GM19043 (cell line): ENCODE data around the gene CES4A.
"Not testable (repeated sequence)": the region's sequence is repeated elsewhere in the genome, so short reads cannot be mapped to it uniquely, and the experiment has no call there.

Experiments used
- ATAC-seq: cut with Tn5 transposase; IDR thresholded peaks from one replicate; pipeline ENCODE4 v1.9.1; 2021; ENCODE audit warnings: low read depth; ENCODE audit not compliant: unreplicated experiment

Gene CES4A

GRCh38 chr16:66988197-66988788 is at the start of gene CES4A:
TSS of gene CES4A (plus strand) at chr16:66988589. CDS start at chr16:66988773, 184 bp downstream.
- ATAC-seq, result no peak

GRCh38 chr16:66939366-66939765 is 49.0 kb upstream of the CES4A start:
- ATAC-seq, result no peak

- no peak for ATAC-seq
Observed at GRCh38 chr16:66940236-66940635, 48.2 kb upstream of the CES4A start.

- ATAC-seq, result no peak
Observed at GRCh38 chr16:66942981-66943380, 45.4 kb upstream of the CES4A start.

GRCh38 chr16:66943426-66944053 is 44.8 kb upstream of the CES4A start:
- no peak for ATAC-seq

GRCh38 chr16:66944054-66944441 is 44.3 kb upstream of the CES4A start:
- ATAC-seq, result no peak

- ATAC-seq, result not testable (repeated sequence)
Observed at GRCh38 chr16:66944971-66945370, 43.4 kb upstream of the CES4A start.

GRCh38 chr16:66945939-66946338 is 42.5 kb upstream of the CES4A start:
- ATAC-seq, result no peak

GRCh38 chr16:66946541-66946940 is 41.8 kb upstream of the CES4A start:
- ATAC-seq, result no peak

GRCh38 chr16:66946974-66947301 is 41.5 kb upstream of the CES4A start:
- no peak for ATAC-seq

GRCh38 chr16:66947302-66948065 is 40.9 kb upstream of the CES4A start:
- peak; percentile 65 for ATAC-seq

- no peak for ATAC-seq
Observed at GRCh38 chr16:66948134-66948836, 40.1 kb upstream of the CES4A start.

GRCh38 chr16:66948837-66949225 is 39.6 kb upstream of the CES4A start:
- no peak for ATAC-seq

GRCh38 chr16:66949472-66949871 is 38.9 kb upstream of the CES4A start:
- ATAC-seq, result no peak

- ATAC-seq, result no peak
Observed at GRCh38 chr16:66950437-66950836, 38.0 kb upstream of the CES4A start.

- ATAC-seq, result no peak
Observed at GRCh38 chr16:66950971-66951790, 37.2 kb upstream of the CES4A start.

- no peak for ATAC-seq
Observed at GRCh38 chr16:66952430-66953110, 35.8 kb upstream of the CES4A start.

GRCh38 chr16:66953462-66954096 is 34.8 kb upstream of the CES4A start:
- ATAC-seq, result no peak

GRCh38 chr16:66954097-66954659 is 34.2 kb upstream of the CES4A start:
- ATAC-seq, result no peak
